Right renal cortex interstitium (tissue), 3 donors: ENCODE results near the gene PDE6G. TPM values are rescaled to one million over a fixed set of nuclear protein-coding genes. Genes with fewer than 3 reads are reported as not detected.
"Not testable (repeated sequence)": the region's sequence is repeated elsewhere in the genome, so short reads cannot be mapped to it uniquely, and the experiment has no call there.

Source experiments
- DNase-seq, 3 donors: peaks; one replicate each; pipeline ENCODE4 v3.0.0-alpha.2; 2013; ENCODE audit warnings: low read depth in 3 of 3, low spot score in 2 of 3
- polyA plus RNA-seq, 3 donors: library from polyadenylated mRNA; unstranded; fragments of 120-200 nt; gene quantifications; one replicate each; pipeline ENCODE4 v1.2.1, GENCODE V29; 2013; ENCODE audit not compliant: insufficient read length in 3 of 3

The PDE6G gene
- polyA plus RNA-seq, 3 donors: 11.6 to 14.9 (median 12.7) TPM

DNA sequence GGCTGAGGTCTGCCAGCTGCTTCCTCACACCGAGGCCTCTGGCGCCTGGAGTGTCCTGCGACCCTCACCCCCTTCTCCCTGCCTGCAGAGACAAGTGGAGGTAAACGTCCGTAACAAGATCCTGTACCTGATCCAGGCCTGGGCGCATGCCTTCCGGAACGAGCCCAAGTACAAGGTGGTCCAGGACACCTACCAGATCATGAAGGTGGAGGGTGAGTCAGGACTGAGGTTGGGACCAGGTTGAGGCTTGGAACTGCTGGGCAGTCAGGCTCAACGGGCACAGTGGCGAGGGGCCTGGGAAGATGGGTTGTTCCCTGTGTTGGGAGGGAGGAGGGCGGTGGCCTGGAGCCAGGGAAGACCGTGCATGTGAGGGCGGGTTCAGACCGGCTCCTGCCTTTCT, 32.3 kb upstream of the PDE6G start:
- DNase-seq: no peak

DNA sequence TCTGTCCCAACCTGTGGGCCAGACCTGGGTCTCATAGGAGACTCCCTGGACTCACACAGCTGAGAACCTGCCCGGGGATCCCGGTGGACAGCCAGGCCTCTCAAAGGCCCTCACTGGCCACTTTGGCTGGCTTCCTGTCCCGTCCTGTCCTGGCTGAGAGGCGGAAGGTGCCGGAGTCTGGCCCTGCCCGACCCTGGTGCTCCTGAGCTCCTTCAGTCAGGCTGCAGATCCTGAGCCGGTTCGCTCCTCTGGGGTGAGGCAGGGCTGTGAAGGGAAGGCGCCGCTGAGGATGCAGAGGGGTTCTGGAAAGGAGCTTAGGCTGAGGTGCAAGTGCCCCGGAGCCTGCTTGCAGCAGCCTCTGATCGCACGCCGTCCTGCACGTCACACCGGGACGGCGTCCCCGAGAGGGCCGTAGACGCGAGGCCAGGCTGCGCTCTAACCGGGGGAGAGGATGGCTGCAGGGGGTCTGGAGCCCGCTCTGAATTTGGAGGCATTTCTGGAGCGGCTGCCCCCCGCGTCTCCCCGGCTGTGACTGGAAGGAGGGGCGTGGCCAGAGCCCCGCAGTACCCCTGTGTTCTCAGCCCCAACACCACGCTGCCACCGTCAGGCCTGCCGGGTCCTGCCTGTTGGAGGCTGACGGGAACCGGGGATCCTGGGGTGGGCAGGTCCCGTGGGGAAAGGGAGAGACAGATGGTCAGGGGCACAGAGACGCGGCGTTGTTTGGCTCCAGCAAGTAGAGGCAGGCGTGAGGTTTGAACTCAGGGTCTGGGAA, 31.6 kb upstream of the PDE6G start:
- no peak for DNase-seq

DNA sequence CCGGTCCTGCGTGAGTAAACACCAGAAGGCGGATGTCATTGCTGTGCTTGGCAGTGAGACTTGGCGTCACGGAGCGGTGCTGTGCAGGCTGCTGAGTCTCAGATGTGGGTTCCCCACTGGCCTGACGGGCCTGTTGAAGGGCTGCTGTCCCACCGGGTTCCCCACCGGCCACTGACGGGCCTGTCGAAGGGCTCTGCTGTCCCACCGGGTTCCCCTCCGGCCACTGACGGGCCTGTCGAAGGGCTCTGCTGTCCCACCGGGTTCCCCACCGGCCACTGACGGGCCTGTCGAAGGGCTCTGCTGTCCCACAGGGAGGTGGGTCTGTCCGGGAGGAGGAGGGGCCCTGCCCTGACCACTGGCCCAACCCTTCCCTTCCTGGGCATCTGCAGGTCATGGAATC, 30.3 kb upstream of the PDE6G start:
- no peak for DNase-seq

DNA sequence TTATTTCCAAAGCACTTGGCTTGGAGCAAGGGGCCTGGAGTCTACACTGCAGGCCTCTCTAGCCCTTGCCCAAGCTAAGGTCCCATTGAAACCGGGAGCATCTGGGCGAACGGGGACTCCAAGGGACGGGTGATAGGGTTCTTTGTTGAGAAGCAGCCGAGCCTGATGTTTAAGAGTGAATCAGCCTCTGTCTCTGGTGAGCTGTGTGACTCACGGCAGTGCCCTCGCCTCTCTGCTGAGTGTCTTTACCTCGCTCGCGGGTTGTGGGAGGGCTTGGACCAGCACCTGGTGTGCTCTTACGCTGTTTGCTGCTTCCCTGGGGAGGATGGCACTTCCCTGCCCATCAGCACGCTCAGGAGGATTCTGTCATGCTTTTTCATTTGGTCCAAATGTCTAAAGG, 28.8 kb upstream of the PDE6G start:
- no peak for DNase-seq

DNA sequence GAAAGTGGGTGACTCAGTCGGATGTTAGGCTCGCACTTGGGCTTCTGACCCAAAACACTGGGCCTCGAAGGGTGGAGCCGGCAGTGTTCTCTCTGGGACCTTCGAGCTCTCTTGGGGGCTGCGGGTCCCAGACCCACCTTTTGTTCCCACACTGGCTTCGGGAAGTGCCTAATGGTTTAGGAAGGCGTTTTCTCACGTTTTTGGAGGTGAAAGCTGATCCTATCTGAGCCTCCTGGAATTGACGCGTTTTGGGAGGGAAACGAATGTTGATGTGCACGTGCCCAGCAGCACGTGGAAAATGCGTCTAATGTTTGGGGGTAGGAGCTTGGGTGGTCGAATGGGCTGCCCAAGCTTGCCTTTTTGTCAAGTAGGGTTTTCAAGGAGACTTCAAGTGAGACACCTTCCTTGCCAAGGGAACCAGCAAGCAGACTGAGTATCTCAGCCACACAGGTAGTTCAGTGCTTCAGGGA, 28.1 kb upstream of the PDE6G start:
- no peak for DNase-seq

DNA sequence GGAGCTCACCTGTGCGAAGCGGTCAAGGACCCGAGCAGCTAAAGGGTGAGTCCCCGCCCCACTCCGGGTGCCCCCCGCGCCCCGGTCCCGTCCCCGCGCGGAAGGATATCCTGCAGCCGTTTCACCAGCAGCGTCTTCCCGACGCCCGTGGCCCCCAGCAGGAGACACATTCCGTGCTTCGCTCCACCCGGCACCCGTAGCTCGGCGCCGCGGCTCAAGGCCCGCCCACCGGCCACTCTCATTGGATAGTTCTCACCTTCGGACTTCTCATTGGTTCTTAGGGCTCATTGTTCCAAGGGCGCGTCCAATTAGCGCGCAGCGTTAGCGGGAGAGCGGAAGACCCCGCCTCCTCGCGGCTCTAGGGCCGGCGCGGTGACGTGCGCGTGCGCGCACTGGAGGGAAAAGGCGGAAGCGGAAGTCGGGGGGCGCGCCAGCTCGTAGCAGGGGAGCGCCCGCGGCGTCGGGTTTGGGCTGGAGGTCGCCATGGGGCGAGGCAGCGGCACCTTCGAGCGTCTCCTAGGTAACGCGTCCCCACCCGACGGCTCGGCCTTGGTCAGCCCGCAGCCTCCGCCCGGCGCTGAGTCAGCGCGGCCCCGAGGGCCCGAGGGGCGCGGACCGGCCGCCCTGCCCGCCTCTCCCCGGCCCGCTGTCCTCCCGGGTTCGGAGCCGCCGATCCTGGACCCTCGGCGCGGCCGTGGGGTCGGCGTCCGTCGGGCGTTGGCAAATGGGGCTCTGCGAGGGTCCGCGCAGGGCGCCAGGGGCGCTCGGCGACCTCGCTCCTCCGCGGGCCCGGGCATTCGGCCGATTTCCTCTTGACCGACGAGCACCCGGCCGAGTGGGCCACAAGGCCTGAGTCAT, 27.5 kb upstream of the PDE6G start, which contains the start of the genes ARL16 and HGS:
Gene ARL16, minus strand, starts transcription at position 214 of the 858 bp plus-strand sequence. Its CDS starts 44 bp downstream, at position 170.
Gene HGS, plus strand, starts transcription at position 428 of the 858 bp plus-strand sequence. Its CDS starts 56 bp downstream, at position 484.
- DNase-seq: peak; percentile 97 to 98 (median 98)

DNA sequence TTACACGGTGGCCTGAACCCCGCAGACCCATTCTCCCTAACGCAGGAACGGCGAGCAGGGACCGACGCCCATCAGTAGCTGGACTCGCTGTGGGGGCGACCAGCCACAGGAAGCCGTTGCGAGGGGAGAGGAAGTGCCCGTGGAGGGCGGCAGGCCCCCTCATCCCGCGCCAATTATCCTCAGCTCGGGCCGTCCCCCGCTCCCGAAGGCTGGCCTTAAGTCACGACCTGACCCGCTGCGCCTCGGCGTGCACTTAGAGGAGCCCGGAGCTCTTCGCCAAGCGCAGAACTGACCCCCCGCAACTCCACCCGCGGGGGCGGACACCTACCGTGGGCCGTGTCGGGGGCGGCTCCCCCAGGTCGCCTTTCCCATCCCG, 26.9 kb upstream of the PDE6G start:
- DNase-seq: no peak

DNA sequence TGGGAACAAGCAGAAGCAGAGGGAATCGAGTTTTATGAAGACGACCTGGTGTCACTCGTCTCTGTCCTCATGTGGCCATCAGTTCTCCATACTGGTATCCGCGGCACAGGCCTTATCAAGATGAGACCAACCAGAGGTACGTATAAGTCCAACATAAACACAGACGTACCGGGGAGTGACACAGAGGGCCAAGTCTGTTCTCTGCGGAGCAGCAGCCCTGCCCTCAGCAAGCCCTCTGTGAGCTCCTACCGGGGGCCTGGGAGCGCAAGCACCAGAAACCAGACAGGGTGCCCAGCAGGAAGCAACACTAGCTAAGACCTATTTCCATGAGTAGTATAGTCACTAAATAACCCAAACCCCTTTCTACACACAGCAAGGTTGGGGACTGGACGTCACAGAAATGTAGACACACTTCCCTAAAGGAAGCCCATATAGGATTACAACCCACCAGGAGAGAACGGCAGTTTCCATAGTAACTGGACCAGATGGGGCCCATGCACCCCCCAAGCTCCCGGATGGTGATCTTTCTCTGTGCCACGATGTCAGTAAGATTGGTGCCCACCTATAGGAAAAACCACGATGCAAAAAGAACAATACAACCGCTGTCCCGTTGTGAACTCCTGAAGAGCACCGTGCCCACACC, 26.3 kb upstream of the PDE6G start:
- DNase-seq: no peak

DNA sequence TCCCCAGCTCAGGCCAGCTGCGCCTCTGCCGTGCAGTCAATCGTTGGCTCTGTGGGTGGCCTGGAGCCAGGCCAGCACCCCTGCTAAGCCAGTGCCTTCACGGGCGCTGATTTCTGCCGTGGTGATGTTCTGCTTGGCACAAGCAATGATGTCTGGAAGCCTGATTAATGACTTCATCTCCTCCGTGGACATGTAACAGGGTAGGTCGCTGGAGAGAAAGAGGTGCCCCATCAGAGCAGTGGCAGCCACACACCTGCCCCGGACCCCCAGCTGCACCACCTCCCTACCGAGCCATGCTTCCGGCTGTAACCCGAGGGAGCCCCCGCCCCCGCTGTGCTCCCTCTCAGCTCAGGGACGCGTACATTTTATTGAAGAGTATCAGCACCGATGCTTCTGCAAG, 25.3 kb upstream of the PDE6G start:
- DNase-seq: no peak

DNA sequence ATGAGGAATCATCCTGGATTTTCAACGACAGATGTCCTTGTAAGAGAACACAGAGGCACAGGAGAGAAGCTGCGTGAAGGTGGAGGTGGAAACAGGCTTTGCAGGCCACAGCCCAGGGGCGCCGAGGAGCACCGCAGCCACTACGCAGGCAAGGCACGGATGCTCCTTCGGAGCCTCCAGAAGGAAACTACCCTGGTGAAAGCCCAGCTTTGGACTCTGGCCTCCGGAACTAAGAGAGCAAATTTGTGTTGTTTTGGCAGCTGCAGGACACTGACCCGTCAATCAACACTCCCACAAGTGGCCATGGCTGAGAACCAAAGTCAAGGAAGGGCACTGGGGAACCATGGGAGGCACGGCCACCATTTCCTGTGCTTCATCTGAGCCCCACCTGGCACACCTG, 23.8 kb upstream of the PDE6G start:
- no peak for DNase-seq

DNA sequence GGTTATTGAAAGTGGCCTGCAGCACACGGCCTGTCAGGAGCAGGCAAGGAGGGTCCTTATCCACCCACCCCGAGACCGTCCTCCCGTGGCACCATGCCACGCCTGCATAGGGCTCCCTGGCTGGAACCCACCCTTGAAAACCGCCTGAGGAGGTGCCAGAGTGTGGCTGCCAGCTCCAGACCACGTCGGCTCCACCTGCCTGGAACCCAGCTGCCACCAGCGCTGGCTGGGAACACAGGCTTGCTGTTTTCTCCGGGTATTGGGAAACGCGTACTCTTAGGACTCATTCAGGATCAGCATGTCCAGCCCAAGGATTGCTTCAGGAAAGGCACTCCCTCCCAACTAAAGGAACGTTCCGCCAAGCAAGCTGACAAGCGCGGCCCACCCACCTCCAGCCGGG, 20.6 kb upstream of the PDE6G start:
- no peak for DNase-seq

DNA sequence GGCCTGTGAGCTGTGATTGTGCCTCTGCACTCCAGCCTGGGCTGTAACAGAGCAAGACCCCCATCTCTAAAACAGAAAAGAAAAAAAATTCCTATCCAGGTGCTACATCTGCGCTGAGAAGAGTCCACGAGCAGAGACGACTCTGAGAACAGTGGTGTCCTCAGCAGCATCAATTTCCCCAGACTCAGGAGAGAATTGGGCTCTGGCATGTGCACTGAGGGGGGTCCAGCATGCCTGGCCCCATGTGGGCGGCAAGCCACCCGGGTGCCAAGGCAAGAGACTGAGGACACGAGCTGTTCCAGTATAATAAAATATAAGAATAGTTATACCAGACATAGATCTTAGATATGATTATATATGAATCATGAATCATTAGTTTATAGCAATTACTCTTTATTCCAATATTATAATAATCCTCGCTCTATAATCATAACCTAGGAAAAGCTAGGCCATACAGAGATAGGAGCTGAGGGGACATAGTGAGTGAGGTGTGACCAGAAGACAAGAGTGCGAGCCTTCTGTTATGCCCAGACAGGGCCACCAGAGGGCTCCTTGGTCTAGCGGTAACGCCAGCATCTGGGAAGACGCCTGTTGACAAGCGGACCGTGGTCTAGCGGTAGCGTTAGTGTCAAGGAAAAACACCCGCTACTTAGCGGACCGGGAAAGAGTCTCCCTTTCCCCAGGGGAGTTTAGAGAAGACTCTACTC, 19.3 kb upstream of the PDE6G start:
- not testable (repeated sequence) for DNase-seq

DNA sequence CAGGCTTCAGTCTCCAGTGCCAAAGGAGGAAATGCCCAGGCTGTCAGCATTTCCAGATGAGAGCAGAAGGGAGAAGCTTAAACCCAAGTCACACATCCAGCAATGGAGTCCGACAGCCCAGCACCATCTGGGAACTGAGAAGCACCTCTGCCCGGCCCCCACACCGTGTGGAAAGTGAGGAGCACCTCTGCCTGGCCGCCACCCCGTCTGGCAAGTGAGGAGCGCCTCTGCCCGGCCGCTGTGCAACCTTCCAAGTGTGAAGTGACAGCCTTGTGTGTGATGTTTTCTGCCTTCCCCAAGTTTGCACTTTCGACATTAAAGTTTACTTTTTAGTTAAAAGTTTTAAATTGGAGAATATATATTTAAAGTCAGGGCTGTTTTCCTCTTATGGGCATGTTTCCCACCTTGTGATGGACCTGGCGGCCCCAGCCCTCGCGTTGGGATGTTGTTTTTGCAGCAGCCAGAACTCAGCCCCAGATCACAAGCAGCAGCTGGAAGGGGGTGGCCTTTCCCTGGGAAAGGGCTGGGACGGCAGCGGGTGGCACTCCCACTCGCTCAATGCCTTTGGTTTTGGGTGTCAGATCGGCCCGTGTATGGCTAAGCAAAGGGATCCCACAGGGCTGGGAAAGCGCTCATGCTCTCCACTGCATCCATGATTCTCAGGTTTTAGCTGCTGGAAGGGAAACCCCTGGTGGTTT, 17.4 kb upstream of the PDE6G start:
- DNase-seq: no peak

DNA sequence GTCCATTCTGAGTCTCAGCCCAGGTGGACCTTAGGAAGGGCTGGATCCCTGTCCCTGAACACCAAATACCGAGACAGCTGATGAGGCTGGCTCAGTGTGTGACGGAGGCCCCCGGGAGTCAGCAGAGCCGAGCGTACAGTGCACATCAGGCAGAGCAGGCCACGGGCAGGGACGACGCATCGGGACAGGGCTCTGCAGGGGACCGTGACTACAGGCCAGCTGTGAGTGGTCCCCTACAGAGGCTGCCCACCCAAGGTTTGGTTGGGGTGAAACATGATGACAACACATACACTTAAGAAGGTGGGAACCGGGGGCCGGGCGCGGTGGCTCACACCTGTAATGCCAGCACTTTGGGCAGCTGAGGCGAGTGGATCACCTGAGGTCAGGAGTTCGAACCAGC, 16.6 kb upstream of the PDE6G start:
- no peak for DNase-seq

DNA sequence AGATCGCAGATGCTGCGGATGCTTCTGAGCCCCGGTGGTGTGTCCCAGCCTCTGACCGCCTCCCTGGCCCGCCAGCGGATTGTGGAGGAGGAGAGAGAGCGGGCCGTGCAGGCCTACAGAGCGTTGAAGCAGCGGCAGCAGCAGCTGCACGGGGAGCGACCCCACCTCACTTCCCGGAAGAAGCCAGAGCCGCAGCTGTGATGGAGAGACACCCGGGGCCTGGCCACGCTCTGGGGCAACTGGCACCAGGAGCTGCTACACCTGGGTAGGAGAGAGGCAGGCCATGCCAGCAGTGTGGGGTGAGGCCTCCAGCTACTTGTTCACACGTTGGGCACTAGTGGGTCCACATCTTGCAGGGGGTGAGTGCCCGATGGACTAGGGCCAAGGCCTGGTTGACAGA, 16.2 kb upstream of the PDE6G start:
- DNase-seq: no peak

DNA sequence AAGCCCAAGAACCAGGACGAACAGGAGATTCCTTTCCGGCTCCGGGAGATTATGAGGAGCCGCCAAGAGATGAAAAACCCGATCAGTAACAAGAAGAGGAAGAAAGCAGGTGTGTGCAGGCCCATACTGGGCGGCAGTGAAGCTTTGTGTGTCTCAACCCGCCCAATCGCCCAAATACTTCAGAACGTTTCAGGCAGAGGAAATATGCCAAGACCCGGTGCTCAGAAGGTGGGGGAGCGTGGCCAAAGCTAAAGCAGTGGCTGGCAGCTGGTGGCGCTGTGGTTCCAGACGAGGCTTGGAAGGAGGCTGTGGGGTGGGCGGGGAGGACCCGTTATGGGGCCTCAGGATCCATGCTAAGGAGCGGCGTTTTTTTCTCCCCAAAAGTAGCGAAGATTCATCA, 11.4 kb upstream of the PDE6G start:
- no peak for DNase-seq

DNA sequence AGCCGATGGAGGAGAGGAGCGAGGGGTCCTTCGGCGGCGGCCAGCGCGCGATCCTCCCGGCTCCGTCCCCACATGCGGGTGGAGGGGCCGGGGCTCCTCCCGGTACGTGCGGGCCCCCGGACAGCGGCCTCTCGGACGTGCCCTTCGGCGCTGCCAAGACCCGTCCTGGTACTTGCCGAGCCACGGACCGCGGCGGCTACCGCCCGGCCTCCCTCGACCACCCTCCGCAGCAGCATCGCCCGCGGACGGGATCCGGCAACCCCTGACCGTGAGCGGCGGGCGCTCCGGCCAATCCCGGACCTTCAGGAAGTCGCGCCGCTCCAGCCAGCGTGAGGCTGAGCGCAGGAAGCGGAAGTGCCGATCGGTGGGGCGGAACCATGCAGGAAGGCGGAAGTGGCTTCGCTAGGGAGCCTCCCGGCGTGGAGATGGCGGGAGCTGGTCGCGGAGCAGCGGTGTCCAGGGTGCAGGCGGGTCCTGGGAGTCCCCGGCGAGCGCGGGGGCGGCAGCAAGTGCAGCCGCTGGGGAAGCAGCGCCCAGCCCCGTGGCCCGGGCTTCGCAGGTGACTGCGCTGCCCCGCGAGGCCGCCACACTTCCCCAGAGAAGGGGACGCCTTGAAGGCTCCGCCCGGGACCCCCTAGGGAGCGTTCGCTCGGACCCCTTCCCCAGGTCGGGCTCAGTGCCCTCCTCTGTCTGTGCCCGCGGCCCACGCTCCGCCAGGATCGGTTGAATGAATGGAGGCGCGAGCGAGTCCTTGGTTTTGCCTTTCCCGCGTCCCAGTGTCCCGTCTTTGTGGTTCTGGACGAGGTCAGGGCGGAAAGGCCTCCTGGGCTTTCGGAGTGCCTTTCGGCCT, 10.2 kb upstream of the PDE6G start, which contains the start of the genes CCDC137 and OXLD1:
Gene CCDC137, plus strand, starts transcription at position 396 of the 850 bp plus-strand sequence. Its CDS starts 30 bp downstream, at position 426.
Gene OXLD1, minus strand, starts transcription at position 264 of the 850 bp plus-strand sequence. Its CDS starts 28 bp downstream, at position 236.
- peak; percentile 74 to 93 (median 87) for DNase-seq

DNA sequence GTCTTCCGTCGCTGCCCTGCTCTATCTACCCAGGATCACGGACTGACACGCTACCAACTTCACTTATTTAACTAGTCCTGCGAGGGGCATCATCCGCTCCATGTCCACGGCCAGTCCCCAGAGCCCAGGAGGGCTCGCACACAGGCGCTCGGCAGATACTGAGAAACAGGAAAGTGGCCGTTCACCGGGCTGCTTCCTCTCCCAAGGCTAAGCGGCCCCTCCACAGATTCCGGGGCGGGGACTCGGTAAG, 9.7 kb upstream of the PDE6G start:
- no peak for DNase-seq
